Measurements from ENCODE around the gene AIPL1.

AIPL1 gene

GRCh38 chr17:6408276-6408675, 26.6 kb downstream of the AIPL1 start:
- H3K27ac ChIP-seq: no peak overlapping the region
- no peak for TF ChIP-seq ZFX (IDR thresholded peaks at IDR 0.05; ENCODE audit: borderline replicate concordance)
- TF ChIP-seq, protein P1, sequence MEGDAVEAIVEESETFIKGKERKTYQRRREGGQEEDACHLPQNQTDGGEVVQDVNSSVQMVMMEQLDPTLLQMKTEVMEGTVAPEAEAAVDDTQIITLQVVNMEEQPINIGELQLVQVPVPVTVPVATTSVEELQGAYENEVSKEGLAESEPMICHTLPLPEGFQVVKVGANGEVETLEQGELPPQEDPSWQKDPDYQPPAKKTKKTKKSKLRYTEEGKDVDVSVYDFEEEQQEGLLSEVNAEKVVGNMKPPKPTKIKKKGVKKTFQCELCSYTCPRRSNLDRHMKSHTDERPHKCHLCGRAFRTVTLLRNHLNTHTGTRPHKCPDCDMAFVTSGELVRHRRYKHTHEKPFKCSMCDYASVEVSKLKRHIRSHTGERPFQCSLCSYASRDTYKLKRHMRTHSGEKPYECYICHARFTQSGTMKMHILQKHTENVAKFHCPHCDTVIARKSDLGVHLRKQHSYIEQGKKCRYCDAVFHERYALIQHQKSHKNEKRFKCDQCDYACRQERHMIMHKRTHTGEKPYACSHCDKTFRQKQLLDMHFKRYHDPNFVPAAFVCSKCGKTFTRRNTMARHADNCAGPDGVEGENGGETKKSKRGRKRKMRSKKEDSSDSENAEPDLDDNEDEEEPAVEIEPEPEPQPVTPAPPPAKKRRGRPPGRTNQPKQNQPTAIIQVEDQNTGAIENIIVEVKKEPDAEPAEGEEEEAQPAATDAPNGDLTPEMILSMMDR (IDR thresholded peaks at IDR 0.05): no peak

GRCh38 chr17:6402258-6402657, 32.7 kb downstream of the AIPL1 start:
- no peak overlapping the region for H3K27ac ChIP-seq
- TF ChIP-seq, protein P1 (IDR thresholded peaks at IDR 0.05): no peak
- TF ChIP-seq ZFX (IDR thresholded peaks at IDR 0.05; ENCODE audit: borderline replicate concordance): no peak

DNA sequence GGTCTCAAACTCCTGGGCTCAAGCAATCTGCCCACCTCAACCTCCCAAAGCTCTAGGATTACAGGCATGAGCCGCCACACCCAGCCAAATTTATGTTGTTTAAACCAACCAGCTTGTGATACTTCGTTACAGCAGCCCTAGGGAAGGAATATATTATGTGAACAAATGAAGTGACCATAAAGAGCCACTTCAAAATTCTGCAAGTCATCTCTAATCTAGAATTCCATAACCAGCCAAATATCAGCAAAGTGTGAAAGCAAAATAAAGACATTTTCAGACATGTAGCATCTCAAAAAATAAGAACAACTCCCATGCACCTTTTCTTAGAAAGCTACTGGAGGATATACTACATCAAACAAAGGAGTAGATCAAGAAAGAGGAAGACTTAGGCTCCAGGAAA, 36.0 kb downstream of the AIPL1 start:
- no peak for TF ChIP-seq ZFX (IDR thresholded peaks at IDR 0.05; ENCODE audit: borderline replicate concordance)
- TF ChIP-seq, protein P1 (IDR thresholded peaks at IDR 0.05): no peak
- H3K27ac ChIP-seq: no peak overlapping the region

- H3K27ac ChIP-seq: no peak overlapping the region
- no peak for TF ChIP-seq ZFX (IDR thresholded peaks at IDR 0.05; ENCODE audit: borderline replicate concordance)
- TF ChIP-seq, protein P1 (IDR thresholded peaks at IDR 0.05): no peak
Measured at GRCh38 chr17:6394055-6394606, 40.8 kb downstream of the AIPL1 start.

DNA sequence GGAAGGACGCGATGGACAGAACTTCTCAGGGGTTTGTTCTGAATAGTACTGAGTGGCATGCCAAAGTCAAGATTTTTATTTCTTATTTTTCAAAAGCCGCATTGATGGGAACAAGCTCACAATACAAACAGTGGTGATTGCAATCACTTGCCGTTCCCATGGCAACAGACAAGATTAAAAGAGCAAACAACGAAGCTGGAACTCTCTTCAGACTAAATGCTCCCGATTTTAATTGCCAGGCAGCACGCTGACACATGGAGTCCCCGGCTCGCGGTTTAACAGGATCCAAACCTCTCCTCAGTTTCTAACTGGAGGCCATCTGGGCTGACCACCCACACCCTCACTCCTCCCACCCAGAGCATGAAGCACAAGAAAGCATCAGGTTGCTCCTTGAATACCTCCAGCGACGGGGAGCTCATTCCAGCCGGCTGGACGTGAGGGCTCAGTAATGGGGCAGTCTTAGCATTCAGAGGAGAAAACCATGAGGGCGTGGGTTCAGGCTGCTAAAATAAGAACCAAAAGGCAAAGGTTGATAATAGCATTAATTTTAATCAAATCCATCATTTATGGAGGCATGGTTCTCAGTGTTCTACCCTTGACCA, 41.5 kb downstream of the AIPL1 start:
- H3K27ac ChIP-seq: no peak overlapping the region
- TF ChIP-seq, protein P1 (IDR thresholded peaks at IDR 0.05): no peak
- TF ChIP-seq ZFX (IDR thresholded peaks at IDR 0.05; ENCODE audit: borderline replicate concordance): no peak

- no peak for TF ChIP-seq ZFX (IDR thresholded peaks at IDR 0.05; ENCODE audit: borderline replicate concordance)
- TF ChIP-seq, protein P1 (IDR thresholded peaks at IDR 0.05): no peak
- H3K27ac ChIP-seq: no peak overlapping the region
Measured at GRCh38 chr17:6392609-6393350, 42.1 kb downstream of the AIPL1 start.

- H3K27ac ChIP-seq: no peak overlapping the region
- no peak for TF ChIP-seq ZFX (IDR thresholded peaks at IDR 0.05; ENCODE audit: borderline replicate concordance)
Measured at GRCh38 chr17:6388416-6388815, 46.5 kb downstream of the AIPL1 start.

All from 22Rv1 (cell line).